ENCODE measurements around the gene DYRK1A.
"Not testable (repeated sequence)": the region's sequence is repeated elsewhere in the genome, so short reads cannot be mapped to it uniquely, and the experiment has no call there.

Gene DYRK1A

DNA sequence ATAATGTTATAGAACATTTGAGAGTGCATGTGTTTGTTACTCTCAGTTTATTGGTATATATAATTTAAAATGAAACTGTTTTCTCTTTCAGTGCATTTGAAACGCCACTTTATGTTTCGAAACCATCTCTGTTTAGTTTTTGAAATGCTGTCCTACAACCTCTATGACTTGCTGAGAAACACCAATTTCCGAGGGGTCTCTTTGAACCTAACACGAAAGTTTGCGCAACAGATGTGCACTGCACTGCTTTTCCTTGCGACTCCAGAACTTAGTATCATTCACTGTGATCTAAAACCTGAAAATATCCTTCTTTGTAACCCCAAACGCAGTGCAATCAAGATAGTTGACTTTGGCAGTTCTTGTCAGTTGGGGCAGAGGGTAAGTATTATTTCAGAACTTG, 123.5 kb downstream of the DYRK1A start:
- no peak for DNase-seq

DNA sequence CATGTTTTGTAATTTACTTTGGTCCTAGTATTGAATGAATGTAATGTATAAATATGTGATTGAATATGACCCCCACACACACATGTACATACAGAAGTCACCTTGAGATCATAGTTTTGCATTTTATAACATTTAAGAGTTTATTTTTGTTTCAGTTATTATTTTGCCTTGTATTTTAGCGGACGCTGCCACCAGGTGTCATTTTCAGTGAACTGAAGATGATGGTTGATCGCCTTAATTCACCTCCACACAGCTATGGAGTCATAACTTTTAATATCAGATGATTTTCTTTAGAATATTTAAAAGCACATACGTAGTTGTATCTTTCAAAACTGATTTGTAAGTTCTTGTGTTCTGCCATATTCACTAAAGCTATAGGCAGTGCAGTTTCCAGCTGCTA, 130.4 kb downstream of the DYRK1A start:
- no peak for DNase-seq

DNA sequence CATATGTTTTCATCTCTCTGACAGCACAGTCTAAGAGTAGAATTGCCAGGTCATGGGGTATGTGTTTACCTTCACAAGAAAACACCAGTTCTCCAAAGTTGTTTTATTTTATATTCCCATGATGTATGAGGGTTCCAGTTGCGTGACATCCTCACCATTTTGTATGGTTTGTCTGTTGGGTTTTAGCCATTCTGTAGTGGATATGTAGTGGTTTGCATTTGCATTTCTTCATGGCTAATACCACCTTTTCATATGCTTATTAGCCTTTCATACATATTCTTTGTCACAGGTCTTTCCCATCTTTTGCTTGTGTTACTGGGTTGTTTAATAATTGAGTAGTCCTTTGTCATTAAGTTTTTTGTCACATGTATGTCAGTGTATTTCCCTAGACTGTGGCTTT, 132.1 kb downstream of the DYRK1A start:
- DNase-seq, result no peak

DNA sequence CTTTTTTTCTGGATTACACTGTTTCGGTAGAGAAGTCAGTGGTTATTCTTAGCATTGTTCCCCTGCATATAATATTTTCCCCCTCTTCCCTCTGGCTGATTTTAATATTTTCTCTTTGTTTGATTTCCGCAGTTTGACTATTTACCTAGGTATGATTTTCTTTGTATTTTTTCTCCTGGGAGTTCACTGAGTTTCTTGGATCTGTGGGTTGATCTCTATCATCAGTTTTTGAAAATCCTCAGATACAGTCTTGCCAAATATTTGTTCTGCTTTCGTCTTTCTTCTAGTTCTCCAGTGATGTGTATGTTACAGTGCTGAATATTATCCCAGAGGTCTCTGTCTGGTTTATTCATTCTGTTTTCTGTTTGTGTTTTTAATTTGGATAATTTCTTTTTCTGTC, 136.4 kb downstream of the DYRK1A start:
- DNase-seq, result no peak

DNA sequence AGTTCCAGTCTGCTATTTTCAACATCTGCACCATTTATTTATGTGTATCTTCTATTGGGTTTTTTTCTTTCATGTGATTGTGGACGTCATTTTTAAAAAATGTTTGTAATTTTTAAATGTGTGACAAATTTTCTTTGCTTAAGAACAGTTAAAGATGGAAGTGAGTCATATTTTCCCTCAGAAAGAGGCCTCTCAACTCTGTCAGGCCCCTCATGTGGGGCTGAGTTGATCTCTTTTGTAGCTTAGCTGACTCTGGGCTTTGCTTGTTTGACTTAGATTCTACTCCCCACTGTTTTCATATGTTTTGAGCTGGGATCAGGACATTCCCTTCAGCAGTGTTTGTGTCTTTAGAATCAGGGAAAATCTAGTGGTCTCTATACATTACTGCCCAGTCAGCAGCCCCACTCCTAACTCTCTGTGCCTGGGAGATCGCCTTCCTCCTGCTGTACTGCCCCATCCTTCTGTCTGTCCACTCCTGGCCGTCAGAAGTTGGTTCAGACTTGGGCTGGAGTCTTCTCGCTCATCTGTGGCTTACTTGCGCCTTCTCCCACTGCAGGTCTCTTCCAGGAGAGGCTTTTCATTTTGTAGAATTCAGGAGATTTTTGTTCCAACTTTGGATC, 137.4 kb downstream of the DYRK1A start:
- DNase-seq, result no peak

DNA sequence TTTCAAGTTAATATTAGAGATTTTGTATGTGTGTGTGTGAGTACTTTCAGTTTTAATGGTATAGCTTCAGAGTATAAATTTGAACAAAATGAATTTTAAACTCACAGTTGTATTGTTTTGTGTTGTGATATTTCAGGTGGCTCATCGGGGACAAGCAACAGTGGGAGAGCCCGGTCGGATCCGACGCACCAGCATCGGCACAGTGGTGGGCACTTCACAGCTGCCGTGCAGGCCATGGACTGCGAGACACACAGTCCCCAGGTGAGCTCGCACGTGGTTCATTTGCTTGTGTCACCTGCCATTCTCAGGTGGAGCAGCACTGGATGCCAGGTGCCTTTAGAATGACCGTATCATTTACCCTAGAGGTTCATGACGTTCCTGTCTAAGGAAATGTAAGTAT, 139.4 kb downstream of the DYRK1A start:
- DNase-seq, result no peak

DNA sequence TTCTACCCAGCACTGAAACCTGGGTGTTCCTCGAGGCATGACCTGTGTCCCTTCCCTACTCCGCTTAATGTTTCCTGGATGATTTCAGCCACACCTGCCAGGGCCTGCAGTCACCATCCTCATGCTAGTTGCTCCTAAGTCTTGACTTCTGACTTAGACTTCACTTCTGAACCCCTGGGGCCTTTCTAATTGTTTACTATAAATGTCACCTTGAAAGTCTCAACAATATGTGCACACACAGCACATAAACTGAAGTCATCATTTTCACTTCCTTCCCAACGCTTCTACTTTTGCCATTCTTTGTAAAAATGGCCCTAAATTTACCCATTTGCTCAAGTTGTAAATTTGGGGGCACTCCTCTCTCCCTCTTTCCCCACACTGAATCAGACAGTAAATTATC, 141.1 kb downstream of the DYRK1A start:
- no peak for DNase-seq

DNA sequence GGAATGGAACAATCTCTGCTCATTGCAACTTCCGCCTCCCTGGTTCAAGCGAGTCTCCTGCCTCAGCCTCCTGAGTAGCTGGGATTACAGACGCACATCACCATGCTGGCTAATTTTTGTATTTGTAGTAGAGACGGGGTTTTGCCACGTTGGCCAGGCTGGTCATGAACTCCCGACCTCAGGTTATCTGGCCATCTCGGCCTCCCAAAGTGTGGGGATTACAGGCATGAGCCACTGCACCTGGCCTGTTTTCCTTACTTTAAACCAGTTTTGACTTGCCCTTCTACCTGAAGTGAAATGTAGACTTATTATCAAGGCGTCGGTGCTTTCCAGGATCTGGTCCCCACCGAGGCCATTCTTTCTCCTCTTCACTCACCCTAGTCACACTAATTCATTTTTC, 141.8 kb downstream of the DYRK1A start:
- DNase-seq, result no peak

DNA sequence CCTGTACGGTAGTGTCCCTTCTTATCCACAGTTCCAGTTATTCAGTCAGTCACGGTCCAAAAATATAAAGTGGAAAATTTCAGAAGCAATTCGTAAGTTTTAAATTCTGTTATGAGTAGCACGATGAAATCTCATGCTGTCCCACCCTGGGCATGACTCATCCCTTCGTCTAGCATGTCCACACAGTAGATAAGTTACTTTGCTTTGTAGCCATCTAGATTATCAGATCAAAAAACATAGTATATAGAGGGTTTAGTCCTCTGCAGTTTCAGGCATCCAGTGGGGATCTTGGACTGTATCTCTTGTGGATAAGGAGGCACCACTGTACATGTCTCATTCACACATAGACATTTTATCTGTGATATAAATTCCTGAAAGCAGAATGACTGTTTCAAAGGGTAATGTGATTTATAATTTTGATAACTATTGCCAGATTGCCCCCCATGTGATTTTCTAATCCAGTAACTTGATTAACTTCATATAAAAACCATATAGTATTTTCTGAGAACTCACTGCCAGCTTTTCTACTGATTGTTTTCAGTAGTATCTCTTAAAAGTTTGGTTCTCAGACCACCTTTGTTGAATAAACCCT, 143.3 kb downstream of the DYRK1A start:
- no peak for DNase-seq

DNA sequence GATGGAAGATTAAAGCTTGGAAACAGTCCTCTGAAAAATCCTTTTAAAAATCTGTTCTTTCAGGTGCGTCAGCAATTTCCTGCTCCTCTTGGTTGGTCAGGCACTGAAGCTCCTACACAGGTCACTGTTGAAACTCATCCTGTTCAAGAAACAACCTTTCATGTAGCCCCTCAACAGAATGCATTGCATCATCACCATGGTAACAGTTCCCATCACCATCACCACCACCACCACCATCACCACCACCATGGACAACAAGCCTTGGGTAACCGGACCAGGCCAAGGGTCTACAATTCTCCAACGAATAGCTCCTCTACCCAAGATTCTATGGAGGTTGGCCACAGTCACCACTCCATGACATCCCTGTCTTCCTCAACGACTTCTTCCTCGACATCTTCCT, 145.3 kb downstream of the DYRK1A start:
- no peak for DNase-seq

DNA sequence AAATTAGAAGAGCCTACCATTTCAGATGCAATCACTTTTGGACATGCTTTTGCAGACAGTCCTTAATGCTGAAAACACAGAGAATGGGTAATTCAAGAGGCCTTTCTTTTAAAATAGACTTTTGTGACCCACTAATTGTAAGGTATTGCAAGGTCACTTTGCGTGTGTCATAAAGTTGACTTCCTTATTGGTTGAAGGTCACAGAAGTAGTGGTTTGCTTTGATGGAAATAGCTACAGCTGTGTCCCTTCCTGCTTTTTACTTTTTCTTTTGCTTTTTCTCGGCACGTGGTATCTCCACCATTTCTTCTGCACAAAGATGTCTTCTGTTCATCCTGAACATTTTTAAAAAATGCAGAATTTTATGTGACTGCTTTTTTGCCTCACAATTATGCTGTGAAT, 146.8 kb downstream of the DYRK1A start:
- DNase-seq, result no peak

DNA sequence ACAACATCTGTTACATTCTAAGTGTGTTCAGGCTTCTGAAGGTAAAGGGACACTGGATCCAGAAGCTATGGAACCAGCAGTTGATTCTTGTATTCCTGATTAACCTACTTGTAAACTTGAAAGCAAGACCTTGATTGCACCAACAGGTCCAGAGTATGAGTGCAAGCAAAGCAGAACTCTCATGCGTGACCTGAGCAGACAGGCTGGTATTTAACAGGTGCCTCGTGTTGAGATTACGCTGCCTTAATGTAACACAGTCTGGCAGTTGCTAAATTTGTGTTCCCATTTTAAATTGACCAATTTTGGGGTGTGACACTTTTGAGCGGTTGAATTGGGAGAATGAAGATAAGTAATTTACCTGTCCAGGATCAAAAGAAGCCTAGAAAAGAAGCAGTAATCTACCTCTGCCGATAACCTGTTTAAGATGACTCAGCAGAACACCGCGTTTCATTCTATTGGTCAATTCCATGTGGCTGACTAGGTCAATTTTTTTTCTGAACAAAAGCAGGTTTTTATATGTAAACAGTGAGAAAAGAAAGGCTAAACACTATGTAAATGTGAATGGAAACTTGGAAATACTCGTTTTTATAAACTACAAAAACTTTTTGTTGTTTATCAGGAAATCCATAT, 147.6 kb downstream of the DYRK1A start:
- no peak for DNase-seq

DNA sequence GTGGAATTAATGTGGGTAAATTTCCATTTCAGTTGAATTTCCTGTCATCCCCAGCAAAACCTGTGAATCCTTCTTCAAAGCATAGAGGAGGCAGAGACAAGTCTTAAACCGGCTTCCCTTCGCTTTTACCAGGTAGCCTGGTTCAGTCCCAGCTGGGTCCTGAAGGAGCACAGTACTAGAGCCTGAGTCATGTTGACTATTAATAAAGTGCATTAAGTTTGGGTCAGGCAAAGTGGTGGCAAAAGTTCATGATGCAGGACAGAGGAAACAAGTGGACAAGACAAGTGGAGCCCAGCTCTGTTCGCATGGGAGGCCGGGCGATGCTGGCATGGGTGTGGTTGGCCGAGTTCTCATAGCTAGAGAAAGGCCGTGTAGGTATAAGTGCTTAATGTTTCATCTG, 150.4 kb downstream of the DYRK1A start:
- DNase-seq, result no peak

DNA sequence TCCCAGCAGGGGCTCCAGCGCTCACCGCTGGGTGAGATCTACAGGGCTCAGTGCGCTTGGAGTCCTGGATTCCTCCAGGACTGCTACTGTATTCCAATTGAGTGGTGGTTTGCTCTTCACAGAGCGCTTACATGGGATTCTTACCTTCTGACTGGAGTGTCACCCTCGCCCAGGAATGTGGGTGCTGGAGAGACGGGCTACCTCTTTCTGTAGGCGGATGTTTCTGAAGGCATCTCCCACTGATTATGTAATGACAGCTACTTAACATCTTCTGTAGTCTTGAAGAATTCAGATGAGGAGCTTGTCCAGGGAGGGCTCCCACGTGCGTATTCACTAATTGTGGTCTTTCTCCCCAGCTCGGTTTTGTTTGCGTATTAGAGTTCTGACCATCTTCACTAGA, 154.2 kb downstream of the DYRK1A start:
- DNase-seq, result no peak

DNA sequence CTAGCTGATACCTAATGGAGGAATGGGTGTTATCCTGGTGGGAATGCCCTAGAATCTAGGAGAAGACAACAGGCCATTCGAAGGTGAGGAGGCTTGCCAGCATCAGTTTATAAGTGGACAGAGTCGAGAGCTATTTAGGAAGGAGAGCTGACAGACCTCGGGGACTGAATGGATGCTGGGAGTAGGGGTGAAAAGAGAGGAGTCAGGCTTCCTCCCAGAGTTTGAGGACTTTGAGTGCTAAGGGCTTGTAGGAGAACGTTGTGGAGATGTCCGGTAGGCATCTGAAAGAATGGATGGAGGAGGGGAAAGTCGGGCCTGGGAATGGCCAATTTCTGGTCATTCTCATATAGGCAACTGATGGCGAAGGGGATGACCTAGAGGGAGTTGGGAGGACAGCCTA, 155.1 kb downstream of the DYRK1A start:
- DNase-seq, result no peak

DNA sequence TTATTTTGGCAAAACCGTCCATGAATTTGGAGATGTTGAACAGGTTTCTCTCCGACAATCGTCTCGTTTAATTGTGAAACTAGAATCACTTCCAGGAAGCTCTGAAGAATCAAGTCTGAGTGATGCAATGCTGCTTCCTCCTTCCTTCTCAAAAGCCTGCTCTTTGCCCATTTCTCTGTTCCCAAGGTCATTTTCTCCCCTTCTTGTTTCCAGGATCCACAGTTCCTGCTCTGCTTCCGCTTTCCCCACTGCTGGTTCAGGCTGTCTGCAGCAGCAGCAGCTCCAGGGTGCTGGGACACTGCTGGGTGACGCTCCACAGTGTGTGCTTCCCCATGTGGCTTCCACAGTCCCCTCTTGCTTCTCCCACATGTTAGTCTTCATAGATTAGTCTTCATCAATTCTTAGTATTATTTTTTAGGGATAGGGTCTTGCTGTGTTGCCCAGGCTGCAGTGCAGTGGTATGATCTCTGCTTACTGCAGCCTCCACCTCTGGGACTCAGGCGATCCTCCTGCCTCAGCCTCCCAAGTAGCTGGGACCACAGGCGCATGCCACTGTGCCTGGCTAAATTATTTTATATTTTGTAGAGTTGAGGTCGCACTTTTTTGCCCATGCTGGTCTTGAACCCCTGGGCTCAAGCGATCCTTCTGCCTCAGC, 156.2 kb downstream of the DYRK1A start:
- no peak for DNase-seq

DNA sequence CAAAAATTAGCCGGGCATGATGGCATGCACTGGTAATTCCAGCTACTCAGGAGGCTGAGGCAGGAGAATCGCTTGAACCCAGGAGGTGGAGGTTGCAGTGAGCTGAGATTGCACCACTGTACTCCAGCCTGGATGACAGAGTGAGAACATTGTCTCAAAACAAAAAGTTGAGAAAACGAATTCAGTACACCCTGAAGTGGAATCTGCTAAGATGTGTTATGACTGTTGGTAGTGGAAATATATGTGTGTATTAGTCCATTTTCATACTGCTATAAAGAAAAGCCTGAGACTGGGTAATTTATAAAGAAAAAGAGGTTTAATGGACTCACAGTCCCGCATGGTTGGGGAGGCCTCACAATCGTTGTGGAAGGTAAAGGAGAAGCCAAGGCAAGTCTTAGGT, 158.4 kb downstream of the DYRK1A start:
- DNase-seq, result not testable (repeated sequence)

DNA sequence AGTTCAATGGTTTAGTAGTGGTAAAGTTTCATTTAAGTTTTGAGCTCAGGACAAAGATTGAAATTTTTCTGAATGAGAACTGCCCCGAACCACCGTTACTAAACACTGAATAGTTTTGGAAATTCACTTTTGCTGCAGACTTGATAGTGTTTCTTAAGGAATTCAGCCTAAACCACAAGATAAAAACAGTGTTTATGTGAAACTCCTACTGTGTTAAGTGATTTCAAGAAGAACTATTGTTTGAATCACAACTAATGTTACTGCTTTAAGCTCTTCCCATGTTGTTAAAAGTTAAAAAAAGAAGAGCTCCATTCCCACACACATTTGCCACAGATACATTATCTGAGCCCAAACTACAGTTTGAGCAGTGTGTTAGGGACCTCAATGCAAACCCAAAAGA, 159.2 kb downstream of the DYRK1A start:
- DNase-seq, result no peak

DNA sequence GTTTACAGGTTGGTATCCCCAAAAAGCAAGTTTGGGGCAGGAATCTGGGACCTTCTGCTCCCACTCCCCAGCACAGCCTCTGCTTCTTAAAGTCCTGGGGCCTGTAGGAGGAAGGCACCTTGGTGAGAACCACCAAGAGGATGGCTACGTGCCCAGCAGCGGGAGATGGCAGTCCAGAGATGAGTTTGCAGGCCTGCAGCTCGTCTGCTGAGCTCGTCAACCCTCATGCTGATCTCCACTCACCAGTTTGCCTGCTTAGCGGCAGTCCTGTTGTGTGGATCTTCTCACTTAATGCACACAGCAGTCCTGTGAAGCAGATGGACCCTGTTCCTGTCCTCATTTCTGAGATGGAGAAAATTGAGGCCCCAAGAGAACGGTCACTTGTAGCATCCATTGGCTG, 160.5 kb downstream of the DYRK1A start:
- no peak for DNase-seq

DNA sequence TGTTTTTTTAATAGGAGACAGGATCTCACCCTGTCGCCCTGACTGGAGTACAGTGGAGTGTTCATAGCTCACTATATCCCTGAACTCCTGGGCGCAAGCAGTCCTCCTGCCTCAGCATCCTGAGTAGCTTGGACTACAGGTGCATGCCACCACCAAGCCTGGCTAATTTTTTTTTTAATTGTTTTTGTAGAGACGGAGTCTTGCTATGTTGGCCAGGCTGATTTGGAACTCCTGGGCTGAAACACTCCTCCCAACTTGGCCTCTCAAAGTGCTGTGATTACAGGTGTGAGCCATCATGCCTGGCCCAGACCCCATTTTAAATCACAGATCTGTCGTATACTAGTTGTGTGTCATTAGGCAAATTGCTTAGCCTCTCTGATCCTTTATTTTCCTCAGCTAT, 161.1 kb downstream of the DYRK1A start:
- DNase-seq, result no peak

DNA sequence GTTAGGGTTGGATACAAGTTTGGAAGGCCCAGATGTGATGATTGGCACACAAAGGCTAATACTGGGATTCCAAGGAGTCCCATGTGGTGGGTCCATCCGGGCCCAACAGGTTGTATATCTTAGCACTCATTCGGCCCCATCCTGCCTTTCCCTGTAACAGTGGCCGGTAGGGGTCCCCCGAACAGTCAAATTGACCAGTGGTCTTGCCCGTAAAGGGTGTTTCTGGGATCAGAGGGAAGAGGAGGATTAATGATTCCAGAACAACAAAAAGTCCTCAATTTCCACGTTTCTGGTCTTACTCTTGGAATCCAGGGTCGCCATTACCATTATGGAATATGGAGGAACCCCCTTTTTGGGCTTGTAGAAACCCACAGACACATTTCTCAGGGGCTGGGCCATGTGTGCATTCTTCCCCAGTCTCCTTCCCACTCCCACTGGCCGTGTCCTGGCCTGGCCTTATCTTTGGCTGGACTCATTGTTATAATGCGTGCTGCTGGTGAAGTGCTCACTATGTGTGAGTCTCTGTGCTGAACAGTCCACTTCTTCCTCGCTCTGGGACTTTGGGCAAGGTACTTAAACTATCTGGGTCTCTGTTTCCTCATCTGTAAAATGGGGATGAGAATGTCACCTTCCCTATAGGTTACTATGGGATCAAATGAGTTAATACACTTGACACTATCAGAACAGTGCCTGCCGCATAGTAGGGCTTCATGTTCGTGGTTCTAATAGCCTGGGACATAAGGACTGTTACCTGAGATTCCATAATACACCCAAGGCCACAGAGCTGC, 161.8 kb downstream of the DYRK1A start:
- DNase-seq, result no peak

DNA sequence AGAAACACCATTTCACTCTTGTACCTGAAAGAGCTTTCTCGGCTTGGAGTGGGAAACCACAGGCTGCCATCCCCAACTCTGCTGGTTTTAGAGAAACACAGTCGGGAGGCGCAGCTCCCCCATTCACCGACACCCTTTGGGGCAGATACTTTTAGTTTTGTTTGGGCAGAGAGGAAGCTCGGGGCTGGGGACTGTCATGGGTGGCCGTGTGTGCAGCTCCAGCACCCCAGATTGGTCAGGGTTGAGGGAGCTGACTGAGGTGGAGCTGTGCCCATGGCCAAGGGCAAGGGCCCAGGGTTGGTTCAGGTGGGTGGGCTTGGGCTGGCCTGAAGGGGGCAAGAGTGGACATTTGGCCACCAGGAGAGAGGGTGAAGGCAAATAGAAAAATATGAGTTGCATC, 163.1 kb downstream of the DYRK1A start:
- DNase-seq, result no peak

DNA sequence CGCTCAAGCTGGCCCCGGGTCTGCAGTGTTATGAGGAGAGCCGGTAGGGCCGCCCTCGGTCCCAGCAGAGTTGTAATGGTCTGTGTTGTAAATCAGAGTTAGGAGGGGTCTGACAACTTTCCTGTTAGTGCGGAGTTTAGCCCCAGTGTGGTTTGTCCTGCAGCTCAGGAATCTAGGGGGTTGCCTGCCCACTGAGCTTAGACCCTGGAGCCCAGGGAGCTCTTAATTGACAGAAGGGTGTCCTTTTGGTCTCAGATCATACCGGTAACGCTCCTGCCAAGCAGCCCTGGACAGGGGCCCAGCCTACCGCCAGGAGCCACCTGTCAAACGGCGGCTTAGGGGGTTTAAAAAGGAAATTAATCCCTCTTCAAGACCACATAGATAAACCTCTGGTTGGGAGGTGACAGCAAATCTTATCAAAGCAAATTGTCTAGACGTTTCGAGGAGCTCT, 164.4 kb downstream of the DYRK1A start:
- no peak for DNase-seq

Data from AML-193 (cell line).